GM12878 (cell line): ENCODE measurements around the gene HIF3A. TPM values are rescaled to one million over a fixed set of nuclear protein-coding genes. Genes with fewer than 3 reads are reported as not detected.

ENCODE experiments used
- ATAC-seq: fragments of 200-7000 bp; cut with Tn5 transposase; 3 replicates; pipeline ENCODE4 v1.9.1; 2020; ENCODE audit warnings: mild to moderate bottlenecking, moderate library complexity
- BruUV-seq: library from RNA; stranded (reverse); fragments of 400-500 nt; replicated peaks from 2 replicates; lab custom pipeline; 2021; lab: Mats Ljungman, UMichigan
- CTCF ChIA-PET: fragments of 300-600 bp; sonication (Branson Sonifier 250); formaldehyde crosslinking; extraction: SDS; loops from one replicate; lab custom pipeline; 2021; ENCODE audit warnings: inconsistent platforms; lab: Yijun Ruan, JAX
- POLR2A ChIA-PET: fragments of 350-600 bp; formaldehyde crosslinking; extraction: SDS; loops from one replicate; lab custom pipeline; 2021; ENCODE audit warnings: inconsistent platforms; lab: Charles Lee
- RAD21 ChIA-PET: fragments of 300-600 bp; sonication (Branson Sonifier 250); formaldehyde crosslinking; loops from one replicate; lab custom pipeline; 2023; ENCODE audit warnings: antibody characterized with exemption; ENCODE audit not compliant: unreplicated experiment; lab: Charles Lee
- SMC1A ChIA-PET: fragments of 300-600 bp; sonication (Branson Sonifier 250); formaldehyde crosslinking; loops from one replicate; lab custom pipeline; 2023; ENCODE audit not compliant: unreplicated experiment, uncharacterized antibody; lab: Charles Lee
- DNase-seq: peaks from one replicate; pipeline ENCODE4 v3.0.0-alpha.2; 2011; ENCODE audit warnings: low read depth, low spot score
- FAIRE-seq: peaks from 3 replicates; lab custom pipeline; 2011; peaks lifted over from hg19 to GRCh38; lab: Jason Lieb, UNC
- H2AFZ ChIP-seq: 2 replicates; pipeline ENCODE4 v1.6.0; 2011; ENCODE audit warnings: low read depth, low read length, control low read depth; ENCODE audit not compliant: control insufficient read depth
- H3K27ac ChIP-seq: 2 replicates; pipeline ENCODE4 v1.5.1; 2011; ENCODE audit warnings: control low read depth; ENCODE audit not compliant: control insufficient read depth, insufficient read depth
- H3K27me3 ChIP-seq, 2 experiments: replicated peaks in 1 of 2; 2 replicates each; pipeline versions ENCODE4 v1.6.0 to v1.6.1; 2011; ENCODE audit warnings: low read length in 1 of 2; ENCODE audit not compliant: control insufficient read depth in 2 of 2, insufficient read depth in 2 of 2
- H3K36me3 ChIP-seq, 2 experiments: 2 replicates each; pipeline ENCODE4 v1.5.1; 2011; ENCODE audit warnings: low read length in 1 of 2; ENCODE audit not compliant: control insufficient read depth in 2 of 2, insufficient read depth in 2 of 2
- H3K4me1 ChIP-seq: 2 replicates; pipeline ENCODE4 v1.6.1; 2011; ENCODE audit warnings: mild to moderate bottlenecking, low read length, moderate library complexity, mixed read lengths; ENCODE audit not compliant: control insufficient read depth, insufficient read depth
- H3K4me2 ChIP-seq: 2 replicates; pipeline ENCODE4 v1.6.0; 2011; ENCODE audit warnings: control low read depth; ENCODE audit not compliant: control insufficient read depth, insufficient read depth
- H3K4me3 ChIP-seq: fragments of 200-600 bp; sonication (generic); 2 replicates; pipeline ENCODE4 v1.5.1; 2016
- H3K79me2 ChIP-seq: 2 replicates; pipeline ENCODE4 v1.6.0; 2011; ENCODE audit warnings: low read length; ENCODE audit not compliant: control insufficient read depth, insufficient read depth
- H3K9ac ChIP-seq: 2 replicates; pipeline ENCODE4 v1.8.0; 2011; ENCODE audit warnings: low read length, control low read depth, mixed read lengths; ENCODE audit not compliant: control insufficient read depth, insufficient read depth
- H3K9me3 ChIP-seq: replicated peaks from 3 replicates; pipeline ENCODE4 v1.5.1; 2011; ENCODE audit warnings: mild to moderate bottlenecking, low read length; ENCODE audit not compliant: control insufficient read depth, insufficient read depth
- H4K20me1 ChIP-seq: 2 replicates; pipeline ENCODE4 v1.6.0; 2011; ENCODE audit not compliant: control insufficient read depth, insufficient read depth
- BRCA1 ChIP-seq: IDR thresholded peaks from 2 replicates; pipeline ENCODE4 v1.6.1; 2011; ENCODE audit warnings: low read depth, low read length, improper control_type of control experiment
- CBX3 ChIP-seq: fragments of 200-600 bp; sonication (generic); IDR thresholded peaks from 2 replicates; pipeline ENCODE4 v1.6.1; 2016; ENCODE audit warnings: low read depth, borderline replicate concordance
- E4F1 ChIP-seq: fragments of 450-650 bp; IDR thresholded peaks from 2 replicates; pipeline ENCODE4 v1.6.1; 2018; ENCODE audit warnings: borderline replicate concordance, mild to moderate bottlenecking; ENCODE audit not compliant: partially characterized antibody
- EED ChIP-seq: sonication (generic); IDR thresholded peaks from 2 replicates; pipeline ENCODE4 v1.6.1; 2016; ENCODE audit warnings: antibody characterized with exemption, low read depth
- EGR1 ChIP-seq, 2 experiments: IDR thresholded peaks; 1 replicate in 1 of 2; 2 replicates in 1 of 2; pipeline ENCODE4 v1.6.1; 2011 to 2012; ENCODE audit warnings: low read depth in 2 of 2, low read length in 2 of 2, borderline replicate concordance in 1 of 2, mild to moderate bottlenecking in 1 of 2, moderate library complexity in 1 of 2
- ETV6 ChIP-seq, 2 experiments: fragments of 450-650 bp in 1 of 2; IDR thresholded peaks in 1 of 2; conservative IDR thresholded peaks in 1 of 2; 2 replicates each; pipeline ENCODE4 v1.6.1; 2014; ENCODE audit warnings: antibody characterized with exemption in 1 of 2, borderline replicate concordance in 1 of 2, low read depth in 1 of 2, mild to moderate bottlenecking in 1 of 2, moderate library complexity in 1 of 2
- LARP7 ChIP-seq: fragments of 450-650 bp; IDR thresholded peaks from 2 replicates; pipeline ENCODE4 v1.6.1; 2017; ENCODE audit warnings: mild to moderate bottlenecking
- NFIC ChIP-seq: IDR thresholded peaks from 2 replicates; pipeline ENCODE4 v1.6.1; 2012; ENCODE audit warnings: low read depth, mild to moderate bottlenecking, inconsistent platforms, low read length, moderate library complexity
- PKNOX1 ChIP-seq: fragments of 450-650 bp; IDR thresholded peaks from 2 replicates; pipeline ENCODE4 v1.6.1; 2016; ENCODE audit warnings: mild to moderate bottlenecking
- SREBF2 ChIP-seq: IDR thresholded peaks from 2 replicates; pipeline ENCODE4 v1.6.1; 2012; ENCODE audit warnings: mild to moderate bottlenecking, low read length
- STAT3 ChIP-seq: IDR thresholded peaks from 2 replicates; pipeline ENCODE4 v1.6.1; 2011; ENCODE audit warnings: low read depth, low read length, improper control_type of control experiment
- ZNF687 ChIP-seq: fragments of 450-650 bp; IDR thresholded peaks from 2 replicates; pipeline ENCODE4 v1.6.1; 2017; ENCODE audit warnings: mild to moderate bottlenecking, moderate library complexity
- WGBS: methylation state at CpG from one replicate; pipeline ENCODE4 v1.1.6; 2016; ENCODE audit warnings: low lambda C conversion rate; ENCODE audit not compliant: insufficient replicate concordance, insufficient coverage; ENCODE audit errors: missing lambda C conversion rate; 5-methylcytosine and 5-hydroxymethylcytosine counted together
- in situ Hi-C: fragments of 300-500 bp; cut with MboI; formaldehyde crosslinking; loops from 9 replicates; pipeline ENCODE4 v1.14.3; 2018; ENCODE audit warnings: mixed read lengths
- intact Hi-C: fragments of 100-400 bp; cut with micrococcal nuclease; formaldehyde crosslinking; loops from one replicate; pipeline ENCODE4 v1.14.2; 2022; ENCODE audit not compliant: unreplicated experiment
- polyA plus RNA-seq, 11 experiments: library from polyadenylated mRNA; depleted of rRNA in 4 of 11; unstranded in 6 of 11; stranded (reverse) in 5 of 11; fragments of >200 nt; fragmentation: Nextera tagmentation in 4 of 11; fragmentation: Illumina TruSeq in 1 of 11; extraction: Ambion mirVana in 4 of 11; extraction: Trizol in 1 of 11; gene quantifications; 1 replicate in 1 of 11; 2 replicates in 10 of 11; pipeline versions ENCODE4 v1.2.1 to v1.2.3, GENCODE V29; 2011 to 2016; ENCODE audit warnings: inconsistent platforms in 2 of 11, missing spikeins in 2 of 11, low read depth in 1 of 11
- total RNA-seq, 4 experiments: library from RNA; depleted of rRNA in 3 of 4; stranded (reverse); fragments of >200 nt in 3 of 4; fragmentation: Illumina TruSeq in 1 of 4; extraction: Trizol in 1 of 4; gene quantifications; 2 replicates each; pipeline versions ENCODE4 v1.2.1 to v1.2.3, GENCODE V29; 2013 to 2021

Gene HIF3A
- total and polyA plus RNA-seq, 10 of the 15 experiments (the other 5 are each of a cell fraction or from before 2014, with no cell fraction given) = 0.03 to 0.20 (median 0.06) TPM; not detected in 5

GRCh38 chr19:46390866-46391265, 94.0 kb downstream of the HIF3A start (continued):
- TF ChIP-seq PKNOX1 (no peak), STAT3 (no peak)

GRCh38 chr19:46391296-46392251, 94.7 kb downstream of the HIF3A start:
- Histone ChIP-seq H3K36me3 (peaks cover 29 to 36% of the 10 kb centered on the region in 2 experiments), H2AFZ (no peak overlapping the region), H3K4me2 (no peak overlapping the region), H3K4me1 (no peaks in the 10 kb centered on the region), H3K4me3 (no peak overlapping the region), H4K20me1 (no peaks in the 10 kb centered on the region), H3K9me3 (no peaks in the 10 kb centered on the region), H3K27ac (no peak overlapping the region), H3K9ac (no peak overlapping the region), H3K27me3 (no peaks in the 10 kb centered on the region), H3K79me2 (no peaks in the 10 kb centered on the region)
- RAD21 ChIA-PET = no interaction called here
- ATAC-seq (no peak), DNase-seq (no peak), FAIRE-seq (no peak)
- SMC1A ChIA-PET = interaction anchor here (1.6 kb wide), 1 partner anchor 9 kb away, joined by 3 read pairs; no protein-coding TSS in a partner anchor
- POLR2A ChIA-PET = no interaction called here
- in situ Hi-C loops (no loop called here), intact Hi-C loops (loop anchor here (10.0 kb wide), 1 partner anchor 107 kb away; no protein-coding TSS in a partner anchor)
- BruUV-seq = no TSS peak
- 98% methylated on average over 31 of the region's 33 CpGs for WGBS
- CTCF ChIA-PET = no interaction called here
- TF ChIP-seq E4F1 = no peak
- no peak for TF ChIP-seq SREBF2
- no peak for TF ChIP-seq ZNF687
- TF ChIP-seq LARP7 = no peak
- no peak for TF ChIP-seq NFIC
- no peak for TF ChIP-seq CBX3
- TF ChIP-seq EED = no peak
- TF ChIP-seq EGR1 (IDR thresholded peaks at IDR 0.05; ENCODE audit: borderline replicate concordance in 1 of 2, low read depth in 2 of 2, low read length in 2 of 2) = no peak
- TF ChIP-seq ETV6 (conservative IDR thresholded peaks at IDR 0.05 in 1 of 2, IDR thresholded peaks at IDR 0.05 in 1 of 2; ENCODE audit: borderline replicate concordance in 1 of 2, low read depth in 1 of 2) = no peak
- TF ChIP-seq BRCA1 = no peak
